8988T (cell line): ENCODE data around the gene COPG2.
"Not testable (repeated sequence)": the region's sequence is repeated elsewhere in the genome, so short reads cannot be mapped to it uniquely, and the experiment has no call there.

Experiments
- DNase-seq: peaks from one replicate; pipeline ENCODE4 v3.0.0; 2011

Gene COPG2

GRCh38 chr7:130559184-130559583, 109.4 kb downstream of the COPG2 start:
- DNase-seq: no peak

- no peak for DNase-seq
Measured at GRCh38 chr7:130554481-130554880, 114.1 kb downstream of the COPG2 start.

- no peak for DNase-seq
Measured at GRCh38 chr7:130553398-130554029, 115.0 kb downstream of the COPG2 start.

- DNase-seq: no peak
Measured at GRCh38 chr7:130544356-130544755, 124.2 kb downstream of the COPG2 start.

- no peak for DNase-seq
Measured at GRCh38 chr7:130543487-130544010, 125.0 kb downstream of the COPG2 start.

- not testable (repeated sequence) for DNase-seq
Measured at GRCh38 chr7:130542297-130542696, 126.3 kb downstream of the COPG2 start.

GRCh38 chr7:130541287-130541686, 127.3 kb downstream of the COPG2 start:
- DNase-seq: not testable (repeated sequence)

GRCh38 chr7:130537894-130538293, 130.7 kb downstream of the COPG2 start:
- not testable (repeated sequence) for DNase-seq

- no peak for DNase-seq
Measured at GRCh38 chr7:130529417-130529816, 139.1 kb downstream of the COPG2 start.

- DNase-seq: not testable (repeated sequence)
Measured at GRCh38 chr7:130527752-130528355, 140.7 kb downstream of the COPG2 start.

- DNase-seq: no peak
Measured at GRCh38 chr7:130524628-130525027, 143.9 kb downstream of the COPG2 start.

- not testable (repeated sequence) for DNase-seq
Measured at GRCh38 chr7:130523519-130524125, 144.9 kb downstream of the COPG2 start.

GRCh38 chr7:130521258-130521951, 147.1 kb downstream of the COPG2 start:
- DNase-seq: no peak

GRCh38 chr7:130515315-130516040, 153.1 kb downstream of the COPG2 start:
- no peak for DNase-seq

- no peak for DNase-seq
Measured at GRCh38 chr7:130513447-130513846, 155.1 kb downstream of the COPG2 start.

GRCh38 chr7:130512038-130512437, 156.5 kb downstream of the COPG2 start:
- not testable (repeated sequence) for DNase-seq

- DNase-seq: no peak
Measured at GRCh38 chr7:130506358-130506757, 162.2 kb downstream of the COPG2 start.

GRCh38 chr7:130505753-130506152, 162.8 kb downstream of the COPG2 start:
- no peak for DNase-seq

GRCh38 chr7:130500910-130501309, 167.6 kb downstream of the COPG2 start:
- no peak for DNase-seq

GRCh38 chr7:130500463-130500862, 168.1 kb downstream of the COPG2 start:
- no peak for DNase-seq

- DNase-seq: no peak
Measured at GRCh38 chr7:130494431-130494858, 174.1 kb downstream of the COPG2 start.

GRCh38 chr7:130493275-130493873, 175.2 kb downstream of the COPG2 start:
- DNase-seq: no peak
